ENCODE results near the gene ATP13A3. TPM values are rescaled to one million over a fixed set of nuclear protein-coding genes. Genes with fewer than 3 reads are reported as not detected.
"Not testable (repeated sequence)": the region's sequence is repeated elsewhere in the genome, so short reads cannot be mapped to it uniquely, and the experiment has no call there.

ATP13A3 gene
- total and polyA plus RNA-seq, 4 donors: 33.6 to 257 (median 56.4) TPM

- Histone ChIP-seq H3K27me3 (ENCODE audit: control insufficient read depth in 4 of 4, insufficient read depth in 4 of 4, low read length in 3 of 4) (no peaks in the 10 kb centered on the region), H3K4me3 (ENCODE audit: low read depth in 1 of 3, low read length in 3 of 3) (no peak overlapping the region), H3K9ac (ENCODE audit: low read depth in 1 of 2, low read length in 2 of 2) (no peak overlapping the region), H3K9me3 (ENCODE audit: control insufficient read depth in 4 of 4, low read length in 3 of 4) (no peaks in the 10 kb centered on the region), H3K4me1 (ENCODE audit: control insufficient read depth in 4 of 4, insufficient read depth in 4 of 4, low read length in 3 of 4) (peaks cover 13 to 55% (median 33%) of the 10 kb centered on the region in 4 donors), H3K27ac (ENCODE audit: low read depth in 1 of 2, low read length in 2 of 2) (peak overlapping the region in 1 of 2 donors; percentile 96), H3K36me3 (ENCODE audit: control insufficient read depth in 4 of 4, insufficient read depth in 3 of 4, low read depth in 1 of 4, low read length in 3 of 4) (no peaks in the 10 kb centered on the region)
- 90% methylated on average over 12 of the region's 12 CpGs for WGBS
- TF ChIP-seq RXRA (IDR thresholded peaks at IDR 0.05) (no peak), ATF3 (IDR thresholded peaks at IDR 0.05) (no peak), FOXA2 (IDR thresholded peaks at IDR 0.05) (no peak), YY1 (IDR thresholded peaks at IDR 0.05) (no peak), FOXA1 (IDR thresholded peaks at IDR 0.05) (no peak), GABPA (IDR thresholded peaks at IDR 0.05 in 1 of 2, conservative IDR thresholded peaks at IDR 0.05 in 1 of 2) (no peak), RAD21 (IDR thresholded peaks at IDR 0.05) (no peak), HNF4G (IDR thresholded peaks at IDR 0.05) (no peak), MAX (IDR thresholded peaks at IDR 0.05) (no peak), JUND (IDR thresholded peaks at IDR 0.05) (no peak)
- TF ChIP-seq, protein P1, sequence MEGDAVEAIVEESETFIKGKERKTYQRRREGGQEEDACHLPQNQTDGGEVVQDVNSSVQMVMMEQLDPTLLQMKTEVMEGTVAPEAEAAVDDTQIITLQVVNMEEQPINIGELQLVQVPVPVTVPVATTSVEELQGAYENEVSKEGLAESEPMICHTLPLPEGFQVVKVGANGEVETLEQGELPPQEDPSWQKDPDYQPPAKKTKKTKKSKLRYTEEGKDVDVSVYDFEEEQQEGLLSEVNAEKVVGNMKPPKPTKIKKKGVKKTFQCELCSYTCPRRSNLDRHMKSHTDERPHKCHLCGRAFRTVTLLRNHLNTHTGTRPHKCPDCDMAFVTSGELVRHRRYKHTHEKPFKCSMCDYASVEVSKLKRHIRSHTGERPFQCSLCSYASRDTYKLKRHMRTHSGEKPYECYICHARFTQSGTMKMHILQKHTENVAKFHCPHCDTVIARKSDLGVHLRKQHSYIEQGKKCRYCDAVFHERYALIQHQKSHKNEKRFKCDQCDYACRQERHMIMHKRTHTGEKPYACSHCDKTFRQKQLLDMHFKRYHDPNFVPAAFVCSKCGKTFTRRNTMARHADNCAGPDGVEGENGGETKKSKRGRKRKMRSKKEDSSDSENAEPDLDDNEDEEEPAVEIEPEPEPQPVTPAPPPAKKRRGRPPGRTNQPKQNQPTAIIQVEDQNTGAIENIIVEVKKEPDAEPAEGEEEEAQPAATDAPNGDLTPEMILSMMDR (IDR thresholded peaks at IDR 0.05; ENCODE audit: low read depth, low read length, missing input control): no peak
- DNase-seq (ENCODE audit: low spot score): no peak
Measured at GRCh38 chr3:194484614-194485013, 2.2 kb downstream of the ATP13A3 start.

- no peak for DNase-seq (ENCODE audit: low spot score)
- Histone ChIP-seq H3K9ac (ENCODE audit: low read depth in 1 of 2, low read length in 2 of 2) (no peak overlapping the region), H3K9me3 (ENCODE audit: control insufficient read depth in 4 of 4, low read length in 3 of 4) (no peaks in the 10 kb centered on the region), H3K4me3 (ENCODE audit: low read depth in 1 of 3, low read length in 3 of 3) (no peak overlapping the region), H3K4me1 (ENCODE audit: control insufficient read depth in 4 of 4, insufficient read depth in 4 of 4, low read length in 3 of 4) (peaks cover 13 to 55% (median 34%) of the 10 kb centered on the region in 4 donors), H3K27ac (ENCODE audit: low read depth in 1 of 2, low read length in 2 of 2) (no peak overlapping the region), H3K36me3 (ENCODE audit: control insufficient read depth in 4 of 4, insufficient read depth in 3 of 4, low read depth in 1 of 4, low read length in 3 of 4) (no peaks in the 10 kb centered on the region), H3K27me3 (ENCODE audit: control insufficient read depth in 4 of 4, insufficient read depth in 4 of 4, low read length in 3 of 4) (no peaks in the 10 kb centered on the region)
- no peak for TF ChIP-seq FOXA1 (IDR thresholded peaks at IDR 0.05)
- no peak for TF ChIP-seq MAX (IDR thresholded peaks at IDR 0.05)
- TF ChIP-seq SP1 (IDR thresholded peaks at IDR 0.05): no peak
- 93% methylated on average over 1 of the region's 1 CpG for WGBS
Measured at GRCh38 chr3:194483850-194484249, 3.0 kb downstream of the ATP13A3 start.

GRCh38 chr3:194482830-194483229, 4.0 kb downstream of the ATP13A3 start:
- WGBS: 91% methylated on average over 13 of the region's 13 CpGs
- not testable (repeated sequence) for H3K9me3 ChIP-seq (ENCODE audit: control insufficient read depth in 4 of 4, low read length in 3 of 4); H3K36me3 ChIP-seq (ENCODE audit: control insufficient read depth in 4 of 4, insufficient read depth in 3 of 4, low read depth in 1 of 4, low read length in 3 of 4); H3K27ac ChIP-seq (ENCODE audit: low read depth in 1 of 2, low read length in 2 of 2); DNase-seq (ENCODE audit: low spot score); H3K4me3 ChIP-seq (ENCODE audit: low read depth in 1 of 3, low read length in 3 of 3); H3K27me3 ChIP-seq (ENCODE audit: control insufficient read depth in 4 of 4, insufficient read depth in 4 of 4, low read length in 3 of 4); H3K9ac ChIP-seq (ENCODE audit: low read depth in 1 of 2, low read length in 2 of 2)
- peaks cover 7 to 47% (median 32%) of the 10 kb centered on the region in 4 donors for H3K4me1 ChIP-seq (ENCODE audit: control insufficient read depth in 4 of 4, insufficient read depth in 4 of 4, low read length in 3 of 4)

GRCh38 chr3:194482196-194482593, 4.6 kb downstream of the ATP13A3 start:
- Histone ChIP-seq H3K4me3 (ENCODE audit: low read depth in 1 of 3, low read length in 3 of 3) (no peak overlapping the region), H3K27me3 (ENCODE audit: control insufficient read depth in 4 of 4, insufficient read depth in 4 of 4, low read length in 3 of 4) (no peaks in the 10 kb centered on the region), H3K9ac (ENCODE audit: low read depth in 1 of 2, low read length in 2 of 2) (no peak overlapping the region), H3K36me3 (ENCODE audit: control insufficient read depth in 4 of 4, insufficient read depth in 3 of 4, low read depth in 1 of 4, low read length in 3 of 4) (peaks cover 0 to 2% (median 0%) of the 10 kb centered on the region in 4 donors), H3K4me1 (ENCODE audit: control insufficient read depth in 4 of 4, insufficient read depth in 4 of 4, low read length in 3 of 4) (peaks cover 5 to 50% (median 35%) of the 10 kb centered on the region in 4 donors), H3K27ac (ENCODE audit: low read depth in 1 of 2, low read length in 2 of 2) (no peak overlapping the region), H3K9me3 (ENCODE audit: control insufficient read depth in 4 of 4, low read length in 3 of 4) (no peaks in the 10 kb centered on the region)
- 41% methylated on average over 1 of the region's 1 CpG for WGBS
- TF ChIP-seq HNF4G (IDR thresholded peaks at IDR 0.05) (no peak), TAF1 (conservative IDR thresholded peaks at IDR 0.05) (peak; percentile 30)
- DNase-seq (ENCODE audit: low spot score): no peak
